GM12878 (cell line): ENCODE data around the gene THSD4. TPM values are rescaled to one million over a fixed set of nuclear protein-coding genes. Genes with fewer than 3 reads are reported as not detected.

Source experiments
- ATAC-seq: fragments of 200-7000 bp; cut with Tn5 transposase; 3 replicates; pipeline ENCODE4 v1.9.1; 2020; ENCODE audit warnings: mild to moderate bottlenecking, moderate library complexity
- BruUV-seq: library from RNA; stranded (reverse); fragments of 400-500 nt; replicated peaks from 2 replicates; lab custom pipeline; 2021; lab: Mats Ljungman, UMichigan
- CTCF ChIA-PET: fragments of 300-600 bp; sonication (Branson Sonifier 250); formaldehyde crosslinking; extraction: SDS; loops from one replicate; lab custom pipeline; 2021; ENCODE audit warnings: inconsistent platforms; lab: Yijun Ruan, JAX
- POLR2A ChIA-PET: fragments of 350-600 bp; formaldehyde crosslinking; extraction: SDS; loops from one replicate; lab custom pipeline; 2021; ENCODE audit warnings: inconsistent platforms; lab: Charles Lee
- RAD21 ChIA-PET: fragments of 300-600 bp; sonication (Branson Sonifier 250); formaldehyde crosslinking; loops from one replicate; lab custom pipeline; 2023; ENCODE audit warnings: antibody characterized with exemption; ENCODE audit not compliant: unreplicated experiment; lab: Charles Lee
- SMC1A ChIA-PET: fragments of 300-600 bp; sonication (Branson Sonifier 250); formaldehyde crosslinking; loops from one replicate; lab custom pipeline; 2023; ENCODE audit not compliant: unreplicated experiment, uncharacterized antibody; lab: Charles Lee
- DNase-seq: peaks from one replicate; pipeline ENCODE4 v3.0.0-alpha.2; 2011; ENCODE audit warnings: low read depth, low spot score
- FAIRE-seq: peaks from 3 replicates; lab custom pipeline; 2011; peaks lifted over from hg19 to GRCh38; lab: Jason Lieb, UNC
- H2AFZ ChIP-seq: 2 replicates; pipeline ENCODE4 v1.6.0; 2011; ENCODE audit warnings: low read depth, low read length, control low read depth; ENCODE audit not compliant: control insufficient read depth
- H3K27ac ChIP-seq: 2 replicates; pipeline ENCODE4 v1.5.1; 2011; ENCODE audit warnings: control low read depth; ENCODE audit not compliant: control insufficient read depth, insufficient read depth
- H3K27me3 ChIP-seq, 2 experiments: replicated peaks in 1 of 2; 2 replicates each; pipeline versions ENCODE4 v1.6.0 to v1.6.1; 2011; ENCODE audit warnings: low read length in 1 of 2; ENCODE audit not compliant: control insufficient read depth in 2 of 2, insufficient read depth in 2 of 2
- H3K36me3 ChIP-seq, 2 experiments: 2 replicates each; pipeline ENCODE4 v1.5.1; 2011; ENCODE audit warnings: low read length in 1 of 2; ENCODE audit not compliant: control insufficient read depth in 2 of 2, insufficient read depth in 2 of 2
- H3K4me1 ChIP-seq: 2 replicates; pipeline ENCODE4 v1.6.1; 2011; ENCODE audit warnings: mild to moderate bottlenecking, low read length, moderate library complexity, mixed read lengths; ENCODE audit not compliant: control insufficient read depth, insufficient read depth
- H3K4me2 ChIP-seq: 2 replicates; pipeline ENCODE4 v1.6.0; 2011; ENCODE audit warnings: control low read depth; ENCODE audit not compliant: control insufficient read depth, insufficient read depth
- H3K4me3 ChIP-seq: fragments of 200-600 bp; sonication (generic); 2 replicates; pipeline ENCODE4 v1.5.1; 2016
- H3K79me2 ChIP-seq: 2 replicates; pipeline ENCODE4 v1.6.0; 2011; ENCODE audit warnings: low read length; ENCODE audit not compliant: control insufficient read depth, insufficient read depth
- H3K9ac ChIP-seq: 2 replicates; pipeline ENCODE4 v1.8.0; 2011; ENCODE audit warnings: low read length, control low read depth, mixed read lengths; ENCODE audit not compliant: control insufficient read depth, insufficient read depth
- H3K9me3 ChIP-seq: replicated peaks from 3 replicates; pipeline ENCODE4 v1.5.1; 2011; ENCODE audit warnings: mild to moderate bottlenecking, low read length; ENCODE audit not compliant: control insufficient read depth, insufficient read depth
- H4K20me1 ChIP-seq: 2 replicates; pipeline ENCODE4 v1.6.0; 2011; ENCODE audit not compliant: control insufficient read depth, insufficient read depth
- FOXM1 ChIP-seq: IDR thresholded peaks from 2 replicates; pipeline ENCODE4 v1.6.1; 2012; ENCODE audit warnings: low read depth, mild to moderate bottlenecking, inconsistent platforms, low read length, moderate library complexity
- KLF5 ChIP-seq: fragments of 450-650 bp; IDR thresholded peaks from 2 replicates; pipeline ENCODE4 v1.6.1; 2014; ENCODE audit warnings: mild to moderate bottlenecking; ENCODE audit not compliant: partially characterized antibody
- POLR2AphosphoS5 ChIP-seq: IDR thresholded peaks from 2 replicates; pipeline ENCODE4 v1.6.1; 2011; ENCODE audit warnings: mild to moderate bottlenecking, low read length, inconsistent platforms
- WGBS: methylation state at CpG from one replicate; pipeline ENCODE4 v1.1.6; 2016; ENCODE audit warnings: low lambda C conversion rate; ENCODE audit not compliant: insufficient replicate concordance, insufficient coverage; ENCODE audit errors: missing lambda C conversion rate; 5-methylcytosine and 5-hydroxymethylcytosine counted together
- in situ Hi-C: fragments of 300-500 bp; cut with MboI; formaldehyde crosslinking; loops from 9 replicates; pipeline ENCODE4 v1.14.3; 2018; ENCODE audit warnings: mixed read lengths
- intact Hi-C: fragments of 100-400 bp; cut with micrococcal nuclease; formaldehyde crosslinking; loops from one replicate; pipeline ENCODE4 v1.14.2; 2022; ENCODE audit not compliant: unreplicated experiment
- polyA plus RNA-seq, 11 experiments: library from polyadenylated mRNA; depleted of rRNA in 4 of 11; unstranded in 6 of 11; stranded (reverse) in 5 of 11; fragments of >200 nt; fragmentation: Nextera tagmentation in 4 of 11; fragmentation: Illumina TruSeq in 1 of 11; extraction: Ambion mirVana in 4 of 11; extraction: Trizol in 1 of 11; gene quantifications; 1 replicate in 1 of 11; 2 replicates in 10 of 11; pipeline versions ENCODE4 v1.2.1 to v1.2.3, GENCODE V29; 2011 to 2016; ENCODE audit warnings: inconsistent platforms in 2 of 11, missing spikeins in 2 of 11, low read depth in 1 of 11
- total RNA-seq, 4 experiments: library from RNA; depleted of rRNA in 3 of 4; stranded (reverse); fragments of >200 nt in 3 of 4; fragmentation: Illumina TruSeq in 1 of 4; extraction: Trizol in 1 of 4; gene quantifications; 2 replicates each; pipeline versions ENCODE4 v1.2.1 to v1.2.3, GENCODE V29; 2013 to 2021

Gene THSD4
- total and polyA plus RNA-seq, 10 of the 15 experiments (the other 5 are each of a cell fraction or from before 2014, with no cell fraction given): 0.04 to 0.13 (median 0.05) TPM; not detected in 7

GRCh38 chr15:71830981-71831380, 715.7 kb downstream of the THSD4 start:
- TF ChIP-seq KLF5: no peak
- TF ChIP-seq FOXM1: no peak
- TF ChIP-seq POLR2AphosphoS5: no peak
- FAIRE-seq (no peak), ATAC-seq (no peak), DNase-seq (no peak)
- Histone ChIP-seq H2AFZ (no peak overlapping the region), H4K20me1 (no peaks in the 10 kb centered on the region), H3K27me3 (no peaks in the 10 kb centered on the region), H3K4me3 (no peak overlapping the region), H3K36me3 (peaks cover 0 to 10% of the 10 kb centered on the region in 2 experiments; a peak in 3 of 4 replicates), H3K27ac (no peak overlapping the region), H3K79me2 (no peaks in the 10 kb centered on the region), H3K9ac (no peak overlapping the region), H3K4me1 (no peaks in the 10 kb centered on the region), H3K4me2 (no peak overlapping the region), H3K9me3 (no peaks in the 10 kb centered on the region)
- intact Hi-C loops: no loop called here
- RAD21 ChIA-PET: interaction anchor here (0.6 kb wide), 1 partner anchor 484 kb away, joined by 3 read pairs; no protein-coding TSS in a partner anchor
- POLR2A ChIA-PET: no interaction called here
- SMC1A ChIA-PET: no interaction called here
- WGBS: 100% methylated on average over 2 of the region's 2 CpGs
- CTCF ChIA-PET: no interaction called here
- in situ Hi-C loops: no loop called here
- BruUV-seq: no TSS peak

Other genes starting within 250 kb of the THSD4 start
- 1.3 and 1.4 TPM in 2 replicates for gene THAP10, start 223.0 kb upstream of the THSD4 start, total RNA-seq (2014; rRNA removed)
- gene THAP10, start 223.0 kb upstream of the THSD4 start, total RNA-seq (2014; rRNA removed; fragmentation: Illumina TruSeq; extraction: Trizol): 0.76 and 1.1 TPM in 2 replicates
- gene THAP10, start 223.0 kb upstream of the THSD4 start, total RNA-seq (2021): 1.5 and 1.9 TPM in 2 replicates
- gene THAP10, start 223.0 kb upstream of the THSD4 start, polyA plus RNA-seq (2011; rRNA removed): 0.40 and 0.41 TPM in 2 replicates
- 1.6 and 2.1 TPM in 2 replicates for gene THAP10, start 223.0 kb upstream of the THSD4 start, polyA plus RNA-seq (2014; fragmentation: Illumina TruSeq; extraction: Trizol)
- gene THAP10, start 223.0 kb upstream of the THSD4 start, polyA plus RNA-seq (2014; fragmentation: Nextera tagmentation; extraction: Ambion mirVana): under 1 TPM; 0.35 to 0.39 TPM
- 0.91 and 2.2 TPM in 2 replicates for gene THAP10, start 223.0 kb upstream of the THSD4 start, polyA plus RNA-seq (2014; rRNA removed)
- 1 to 10 TPM; 5.1 to 5.2 TPM for gene THAP10, start 223.0 kb upstream of the THSD4 start, polyA plus RNA-seq (2016; fragmentation: Nextera tagmentation; extraction: Ambion mirVana)
- 3.0 and 5.3 TPM in 2 replicates for gene LRRC49, start 222.6 kb upstream of the THSD4 start, total RNA-seq (2014; rRNA removed)
- 3.2 and 4.2 TPM in 2 replicates for gene LRRC49, start 222.6 kb upstream of the THSD4 start, total RNA-seq (2014; rRNA removed; fragmentation: Illumina TruSeq; extraction: Trizol)
- gene LRRC49, start 222.6 kb upstream of the THSD4 start, total RNA-seq (2021): 2.9 and 3.7 TPM in 2 replicates
- gene LRRC49, start 222.6 kb upstream of the THSD4 start, polyA plus RNA-seq (2011; rRNA removed): 2.6 and 3.8 TPM in 2 replicates
- 2.6 and 3.2 TPM in 2 replicates for gene LRRC49, start 222.6 kb upstream of the THSD4 start, polyA plus RNA-seq (2014; fragmentation: Illumina TruSeq; extraction: Trizol)
- gene LRRC49, start 222.6 kb upstream of the THSD4 start, polyA plus RNA-seq (2014; fragmentation: Nextera tagmentation; extraction: Ambion mirVana): 1 to 10 TPM; 1.5 to 3.1 TPM
- gene LRRC49, start 222.6 kb upstream of the THSD4 start, polyA plus RNA-seq (2014; rRNA removed): 1.3 and 1.4 TPM in 2 replicates
- 1 to 10 TPM; 2.8 to 3.7 TPM for gene LRRC49, start 222.6 kb upstream of the THSD4 start, polyA plus RNA-seq (2016; fragmentation: Nextera tagmentation; extraction: Ambion mirVana)